Measurements from ENCODE around the gene IL22RA1.

IL22RA1 gene

GRCh38 chr1:24109686-24110475 is 33.1 kb downstream of the IL22RA1 start:
- no peak overlapping the region for H3K27ac ChIP-seq (ENCODE audit: low read depth, low read length)

GRCh38 chr1:24109166-24109483 is 33.8 kb downstream of the IL22RA1 start:
- H3K4me1 ChIP-seq (ENCODE audit: insufficient read depth, low read length), result peaks cover 4% of the 10 kb centered on the region
- no peaks in the 10 kb centered on the region for H3K9me3 ChIP-seq (ENCODE audit: low read length)
- no peak overlapping the region for H3K4me3 ChIP-seq (ENCODE audit: low read depth in 1 of 2, low read length in 2 of 2)
- H3K27ac ChIP-seq (ENCODE audit: low read depth, low read length), result no peak overlapping the region
- H3K9ac ChIP-seq (ENCODE audit: low read length), result no peak overlapping the region
- no peaks in the 10 kb centered on the region for H3K27me3 ChIP-seq (ENCODE audit: control insufficient read depth in 1 of 2, insufficient read depth in 2 of 2, low read length in 2 of 2)
- H3K36me3 ChIP-seq (ENCODE audit: insufficient read depth, low read length), result no peaks in the 10 kb centered on the region

More at GRCh38 chr1:24109686-24110475, 33.1 kb downstream of the IL22RA1 start:
- H3K4me1 ChIP-seq (ENCODE audit: insufficient read depth, low read length), result peaks cover 4% of the 10 kb centered on the region
- H3K9ac ChIP-seq (ENCODE audit: low read length), result no peak overlapping the region
- H3K9me3 ChIP-seq (ENCODE audit: low read length), result no peaks in the 10 kb centered on the region
- H3K4me3 ChIP-seq (ENCODE audit: low read depth in 1 of 2, low read length in 2 of 2), result no peak overlapping the region
- no peaks in the 10 kb centered on the region for H3K27me3 ChIP-seq (ENCODE audit: control insufficient read depth in 1 of 2, insufficient read depth in 2 of 2, low read length in 2 of 2)
- H3K36me3 ChIP-seq (ENCODE audit: insufficient read depth, low read length), result no peaks in the 10 kb centered on the region

DNA sequence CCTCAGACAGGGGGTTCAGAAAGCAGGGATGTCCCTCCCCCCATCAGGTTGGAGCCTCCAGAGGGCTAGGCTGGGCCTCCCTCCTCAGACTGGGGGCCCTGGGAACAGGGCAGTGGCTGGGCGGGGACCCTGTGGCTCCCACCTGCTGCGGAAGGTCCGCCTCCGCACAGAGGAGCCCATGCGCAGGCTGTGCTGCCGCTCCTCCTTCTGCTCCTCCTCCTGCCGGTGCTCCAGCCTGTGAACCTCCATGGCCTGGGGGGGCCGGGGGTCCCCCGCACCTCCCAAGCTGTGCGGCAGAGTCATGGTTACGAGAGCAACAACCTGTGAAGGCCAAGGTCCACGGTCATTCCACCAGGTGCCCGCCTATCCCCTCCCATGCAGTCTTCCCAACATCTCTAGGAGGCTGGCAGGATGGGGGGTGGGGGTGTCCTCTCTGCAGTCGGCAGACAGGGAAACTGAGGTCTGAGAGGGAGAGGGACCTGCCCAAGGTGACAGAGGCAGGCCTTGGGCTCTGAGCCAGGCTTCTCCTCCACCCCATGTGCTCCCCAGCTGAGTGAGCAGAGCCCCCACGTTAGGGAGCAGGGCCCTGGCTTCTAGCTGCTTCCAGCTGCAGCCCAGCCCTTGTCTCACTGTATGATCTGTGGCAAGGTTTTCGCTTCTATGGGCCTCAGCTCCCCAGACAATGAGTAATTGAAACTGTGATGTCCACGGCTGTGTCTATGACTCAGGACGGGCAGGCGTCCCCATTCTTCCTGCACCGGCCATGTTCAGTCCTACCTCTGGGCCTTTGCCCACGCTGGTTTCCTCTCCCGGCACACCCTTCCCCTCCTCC is 34.4 kb downstream of the IL22RA1 start:
- no peak overlapping the region for H3K4me3 ChIP-seq (ENCODE audit: low read depth in 1 of 2, low read length in 2 of 2)
- no peaks in the 10 kb centered on the region for H3K9me3 ChIP-seq (ENCODE audit: low read length)
- H3K4me1 ChIP-seq (ENCODE audit: insufficient read depth, low read length), result peaks cover 8% of the 10 kb centered on the region
- H3K27me3 ChIP-seq (ENCODE audit: control insufficient read depth in 1 of 2, insufficient read depth in 2 of 2, low read length in 2 of 2), result no peaks in the 10 kb centered on the region
- no peak overlapping the region for H3K27ac ChIP-seq (ENCODE audit: low read depth, low read length)
- no peak overlapping the region for H3K9ac ChIP-seq (ENCODE audit: low read length)
- H3K36me3 ChIP-seq (ENCODE audit: insufficient read depth, low read length), result no peaks in the 10 kb centered on the region

- H3K4me3 ChIP-seq (ENCODE audit: low read depth in 1 of 2, low read length in 2 of 2), result no peak overlapping the region
- H3K9me3 ChIP-seq (ENCODE audit: low read length), result no peaks in the 10 kb centered on the region
- no peaks in the 10 kb centered on the region for H3K27me3 ChIP-seq (ENCODE audit: control insufficient read depth in 1 of 2, insufficient read depth in 2 of 2, low read length in 2 of 2)
- no peaks in the 10 kb centered on the region for H3K36me3 ChIP-seq (ENCODE audit: insufficient read depth, low read length)
- no peak overlapping the region for H3K9ac ChIP-seq (ENCODE audit: low read length)
- peaks cover 18% of the 10 kb centered on the region for H3K4me1 ChIP-seq (ENCODE audit: insufficient read depth, low read length)
- H3K27ac ChIP-seq (ENCODE audit: low read depth, low read length), result no peak overlapping the region
Measured at GRCh38 chr1:24107462-24108138, 35.3 kb downstream of the IL22RA1 start.

GRCh38 chr1:24105368-24106160 is 37.4 kb downstream of the IL22RA1 start:
- H3K27ac ChIP-seq (ENCODE audit: low read depth, low read length), result no peak overlapping the region
- no peak overlapping the region for H3K4me3 ChIP-seq (ENCODE audit: low read depth in 1 of 2, low read length in 2 of 2)
- H3K9me3 ChIP-seq (ENCODE audit: low read length), result no peaks in the 10 kb centered on the region
- H3K27me3 ChIP-seq (ENCODE audit: control insufficient read depth in 1 of 2, insufficient read depth in 2 of 2, low read length in 2 of 2), result no peaks in the 10 kb centered on the region
- no peak overlapping the region for H3K9ac ChIP-seq (ENCODE audit: low read length)
- H3K36me3 ChIP-seq (ENCODE audit: insufficient read depth, low read length), result no peaks in the 10 kb centered on the region
- peaks cover 22% of the 10 kb centered on the region for H3K4me1 ChIP-seq (ENCODE audit: insufficient read depth, low read length)

- Histone ChIP-seq H3K9ac (ENCODE audit: low read length) (no peak overlapping the region), H3K4me3 (ENCODE audit: low read depth in 1 of 2, low read length in 2 of 2) (no peak overlapping the region), H3K27me3 (ENCODE audit: control insufficient read depth in 1 of 2, insufficient read depth in 2 of 2, low read length in 2 of 2) (no peaks in the 10 kb centered on the region), H3K9me3 (ENCODE audit: low read length) (no peaks in the 10 kb centered on the region), H3K36me3 (ENCODE audit: insufficient read depth, low read length) (no peaks in the 10 kb centered on the region), H3K4me1 (ENCODE audit: insufficient read depth, low read length) (peaks cover 22% of the 10 kb centered on the region), H3K27ac (ENCODE audit: low read depth, low read length) (no peak overlapping the region)
Measured at GRCh38 chr1:24104854-24105253, 38.1 kb downstream of the IL22RA1 start.

DNA sequence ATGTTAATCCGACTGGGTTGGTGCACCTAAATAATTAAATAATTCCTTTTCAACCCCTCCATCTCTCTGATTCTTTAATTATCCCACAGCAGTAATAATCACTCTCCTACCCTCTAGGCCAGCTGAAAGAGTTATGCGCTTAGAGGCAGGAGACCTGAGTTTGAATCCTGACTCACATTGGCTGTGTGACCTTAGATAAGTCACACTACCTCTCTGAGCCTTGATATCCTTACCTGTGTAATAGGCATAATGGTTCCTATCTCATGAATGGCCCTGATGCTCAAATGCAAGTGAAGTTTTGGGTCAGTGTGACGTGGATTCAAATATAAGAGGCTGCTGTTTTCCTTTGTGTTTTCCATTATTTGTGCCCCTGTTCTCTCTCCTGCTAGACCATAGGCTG is 39.1 kb downstream of the IL22RA1 start:
- H3K36me3 ChIP-seq (ENCODE audit: insufficient read depth, low read length), result no peaks in the 10 kb centered on the region
- H3K27me3 ChIP-seq (ENCODE audit: control insufficient read depth in 1 of 2, insufficient read depth in 2 of 2, low read length in 2 of 2), result no peaks in the 10 kb centered on the region
- no peak overlapping the region for H3K27ac ChIP-seq (ENCODE audit: low read depth, low read length)
- H3K9ac ChIP-seq (ENCODE audit: low read length), result no peak overlapping the region
- H3K9me3 ChIP-seq (ENCODE audit: low read length), result no peaks in the 10 kb centered on the region
- H3K4me3 ChIP-seq (ENCODE audit: low read depth in 1 of 2, low read length in 2 of 2), result no peak overlapping the region
- peaks cover 22% of the 10 kb centered on the region for H3K4me1 ChIP-seq (ENCODE audit: insufficient read depth, low read length)

GRCh38 chr1:24103408-24103807 is 39.5 kb downstream of the IL22RA1 start:
- peaks cover 22% of the 10 kb centered on the region for H3K4me1 ChIP-seq (ENCODE audit: insufficient read depth, low read length)
- H3K27me3 ChIP-seq (ENCODE audit: control insufficient read depth in 1 of 2, insufficient read depth in 2 of 2, low read length in 2 of 2), result no peaks in the 10 kb centered on the region
- no peaks in the 10 kb centered on the region for H3K9me3 ChIP-seq (ENCODE audit: low read length)
- H3K36me3 ChIP-seq (ENCODE audit: insufficient read depth, low read length), result no peaks in the 10 kb centered on the region
- H3K4me3 ChIP-seq (ENCODE audit: low read depth in 1 of 2, low read length in 2 of 2), result no peak overlapping the region
- H3K27ac ChIP-seq (ENCODE audit: low read depth, low read length), result no peak overlapping the region
- H3K9ac ChIP-seq (ENCODE audit: low read length), result no peak overlapping the region

- Histone ChIP-seq H3K27me3 (ENCODE audit: control insufficient read depth in 1 of 2, insufficient read depth in 2 of 2, low read length in 2 of 2) (no peaks in the 10 kb centered on the region), H3K4me1 (ENCODE audit: insufficient read depth, low read length) (peaks cover 22% of the 10 kb centered on the region), H3K9me3 (ENCODE audit: low read length) (no peaks in the 10 kb centered on the region), H3K4me3 (ENCODE audit: low read depth in 1 of 2, low read length in 2 of 2) (no peak overlapping the region), H3K9ac (ENCODE audit: low read length) (no peak overlapping the region), H3K36me3 (ENCODE audit: insufficient read depth, low read length) (no peaks in the 10 kb centered on the region), H3K27ac (ENCODE audit: low read depth, low read length) (no peak overlapping the region)
Measured at GRCh38 chr1:24102961-24103360, 40.0 kb downstream of the IL22RA1 start.

- H3K9me3 ChIP-seq (ENCODE audit: low read length), result no peaks in the 10 kb centered on the region
- H3K27ac ChIP-seq (ENCODE audit: low read depth, low read length), result no peak overlapping the region
- no peak overlapping the region for H3K4me3 ChIP-seq (ENCODE audit: low read depth in 1 of 2, low read length in 2 of 2)
- no peak overlapping the region for H3K9ac ChIP-seq (ENCODE audit: low read length)
- H3K4me1 ChIP-seq (ENCODE audit: insufficient read depth, low read length), result peaks cover 22% of the 10 kb centered on the region
- no peaks in the 10 kb centered on the region for H3K27me3 ChIP-seq (ENCODE audit: control insufficient read depth in 1 of 2, insufficient read depth in 2 of 2, low read length in 2 of 2)
- no peaks in the 10 kb centered on the region for H3K36me3 ChIP-seq (ENCODE audit: insufficient read depth, low read length)
Measured at GRCh38 chr1:24101796-24102586, 40.9 kb downstream of the IL22RA1 start.

Data from muscle layer of colon (tissue), 2 donors.